NAMALWA (cell line): ENCODE results near the gene GAN.
"Not testable (repeated sequence)": the region's sequence is repeated elsewhere in the genome, so short reads cannot be mapped to it uniquely, and the experiment has no call there.

ENCODE experiments used
- DNase-seq: peaks from one replicate; pipeline ENCODE4 v3.0.0-alpha.2; 2015; ENCODE audit warnings: low spot score

Gene GAN

DNA sequence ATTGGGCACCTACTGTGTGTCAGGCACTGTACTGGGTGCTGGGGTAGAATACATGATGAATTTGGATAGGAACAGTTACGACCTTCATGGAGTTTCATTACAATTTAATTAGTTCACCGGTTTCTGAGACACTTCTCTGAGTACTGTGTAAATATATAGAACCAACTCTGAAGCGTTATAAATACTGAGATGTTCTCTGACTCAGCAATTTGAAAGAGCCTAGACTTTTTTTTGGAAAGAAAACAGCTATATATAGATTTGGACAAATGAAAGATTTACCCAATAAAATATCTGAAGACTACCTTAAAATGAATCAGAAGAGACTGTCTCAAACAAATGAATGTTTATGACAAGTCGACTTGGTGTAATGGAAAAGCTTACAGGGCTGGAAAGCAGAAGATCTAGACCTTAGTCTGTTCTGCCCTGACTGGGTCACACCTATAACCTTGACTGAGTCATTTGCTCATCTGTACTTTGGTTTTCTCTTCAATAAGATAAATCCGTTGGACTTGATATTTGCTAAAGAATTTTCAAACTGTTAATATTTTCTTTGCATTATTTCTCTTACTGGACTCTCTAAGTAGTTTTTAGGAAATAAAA lies 4.6 kb upstream of the GAN start:
- DNase-seq, result no peak

DNA sequence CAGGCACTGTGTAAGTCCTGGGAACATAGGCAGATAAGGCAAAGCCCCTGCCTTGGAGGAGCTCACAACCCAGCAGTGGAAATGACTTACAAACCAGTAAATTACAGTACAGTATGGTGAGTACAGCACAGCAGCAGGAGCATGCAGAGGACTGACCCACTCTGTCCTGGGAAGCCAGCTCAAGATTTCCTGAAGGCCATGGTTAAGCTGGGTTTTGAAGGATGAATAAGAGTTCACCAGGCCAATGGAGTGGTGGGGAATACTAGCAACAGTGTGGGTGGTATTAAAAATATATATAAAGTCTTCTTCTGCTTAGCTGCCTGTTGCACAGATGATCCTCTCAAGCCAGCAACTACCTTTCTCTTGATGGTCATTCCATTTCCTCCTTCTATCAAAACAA lies 3.0 kb upstream of the GAN start:
- no peak for DNase-seq

GRCh38 chr16:81313701-81314602 lies 810 bp upstream of the GAN start:
- DNase-seq, result no peak

DNA sequence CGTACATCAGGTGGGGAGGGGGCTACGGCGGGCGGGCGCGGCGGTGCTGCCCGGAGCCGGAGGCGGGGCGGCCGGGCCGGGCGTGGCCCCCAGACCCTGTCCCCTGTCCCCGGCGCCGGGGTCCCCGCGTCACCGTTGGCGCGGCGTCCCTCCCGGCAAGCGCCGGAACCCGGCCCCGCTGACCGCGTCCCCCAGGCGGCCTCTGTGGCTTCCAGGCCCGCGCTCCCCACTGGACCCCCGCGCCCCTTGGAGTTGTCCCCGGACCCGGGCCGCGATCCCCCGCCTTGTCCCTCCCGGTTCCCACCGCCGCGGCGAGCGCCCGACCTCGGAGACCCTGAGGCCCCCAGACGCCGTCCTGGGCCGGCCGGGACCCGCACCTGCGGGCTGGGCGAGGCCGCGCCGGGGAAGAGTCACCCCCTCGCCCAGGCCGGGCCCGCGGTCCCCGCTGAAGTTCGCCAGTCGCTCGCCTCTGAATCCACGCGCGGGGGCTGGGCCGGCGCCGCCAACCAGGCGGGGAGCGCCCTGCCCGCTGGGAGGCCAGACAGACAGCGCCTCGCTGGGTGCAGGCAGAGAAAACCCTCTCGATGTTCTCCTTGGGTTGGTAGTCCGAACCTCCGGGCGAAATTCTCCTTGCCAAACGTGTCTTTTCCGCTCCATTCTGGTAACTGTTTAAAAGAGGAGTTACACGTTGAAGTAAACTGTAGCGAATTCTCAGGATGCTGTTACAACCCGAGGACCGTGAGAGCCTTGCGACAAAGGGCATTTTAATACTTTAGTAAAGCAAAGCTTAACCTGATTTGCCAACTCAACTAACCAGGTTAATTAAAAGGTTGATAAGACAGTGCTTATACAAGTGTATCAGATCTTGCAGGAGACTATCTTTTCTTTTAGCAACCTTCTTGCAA lies 761 bp downstream of the GAN start:
- DNase-seq, result peak; percentile 64

- no peak for DNase-seq
Observed at GRCh38 chr16:81316176-81316496, 1.4 kb downstream of the GAN start.

DNA sequence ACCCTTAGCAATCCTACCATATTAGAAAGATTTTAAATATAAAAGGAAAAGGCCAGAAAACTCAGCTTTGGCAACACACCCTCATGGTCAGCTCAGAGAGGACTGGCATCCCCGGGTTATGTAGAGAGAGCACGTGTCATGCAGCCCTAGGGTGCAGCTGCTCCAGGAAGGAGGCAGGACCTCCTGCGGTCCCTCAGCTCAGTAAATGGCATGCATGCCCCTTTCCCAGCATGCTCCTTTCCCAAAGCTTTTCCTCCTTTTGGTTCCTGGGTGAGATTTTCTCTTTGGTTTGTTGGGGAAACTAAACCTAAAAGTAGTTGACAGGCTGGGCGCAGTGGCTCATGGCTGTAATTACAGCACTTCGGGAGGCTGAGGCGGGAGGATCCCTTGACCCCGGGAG lies 3.9 kb downstream of the GAN start:
- no peak for DNase-seq

DNA sequence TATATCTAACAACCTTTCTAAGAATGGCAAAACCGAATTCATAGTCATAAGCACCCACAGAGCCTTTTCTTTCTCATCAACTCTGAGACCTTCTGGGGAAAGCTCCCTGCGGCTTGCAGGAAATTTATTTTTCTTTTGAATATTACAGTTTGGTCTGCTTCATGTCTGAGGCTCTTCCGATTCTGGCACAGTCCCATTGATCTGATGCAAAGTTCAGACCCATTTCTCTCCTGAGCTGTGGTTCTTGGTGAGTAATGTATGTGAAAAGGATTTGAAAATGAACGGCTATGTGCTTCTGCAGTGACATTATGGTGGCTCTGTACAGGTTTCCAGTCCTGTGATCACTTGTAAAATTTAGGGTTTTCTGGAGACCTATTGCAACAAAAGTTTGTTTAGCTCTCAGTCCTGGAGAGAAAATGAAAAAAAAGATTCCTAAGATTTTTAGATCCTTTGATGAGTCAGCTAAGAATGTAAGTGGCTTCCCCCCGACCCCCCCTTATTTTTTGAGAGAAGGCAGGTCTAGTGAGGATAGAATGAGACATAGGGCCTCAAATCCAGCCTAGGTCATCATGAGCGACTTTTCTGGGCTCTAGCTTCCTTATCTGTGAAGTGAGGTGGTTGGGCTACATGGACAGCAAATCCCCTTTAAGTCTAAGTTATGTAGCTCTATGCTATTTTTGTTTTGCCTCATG lies 4.6 kb downstream of the GAN start:
- no peak for DNase-seq

- no peak for DNase-seq
Observed at GRCh38 chr16:81321039-81321438, 6.3 kb downstream of the GAN start.

- DNase-seq, result no peak
Observed at GRCh38 chr16:81321536-81321935, 6.8 kb downstream of the GAN start.

DNA sequence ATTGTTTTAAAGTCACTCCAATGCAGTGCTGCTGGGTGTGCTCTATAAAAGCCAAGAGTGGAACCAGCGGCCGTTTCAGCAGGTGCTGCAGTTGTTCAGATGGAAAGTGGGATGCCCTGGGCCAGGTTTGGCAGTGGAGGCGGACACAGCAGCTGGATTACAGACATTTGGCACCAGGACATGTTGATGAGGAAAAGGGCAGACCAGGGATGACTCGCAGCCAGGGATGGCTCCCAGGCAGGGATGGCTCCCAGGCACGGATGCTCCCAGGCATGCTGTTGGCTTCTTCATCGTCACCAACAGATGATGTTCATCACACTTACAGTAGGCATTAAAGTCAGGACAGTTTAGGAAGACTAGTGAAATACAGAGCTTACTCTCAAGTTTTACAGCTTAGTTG lies 10.0 kb downstream of the GAN start:
- DNase-seq, result no peak

GRCh38 chr16:81327011-81327410 lies 12.2 kb downstream of the GAN start:
- DNase-seq, result no peak

- no peak for DNase-seq
Observed at GRCh38 chr16:81327447-81328196, 12.9 kb downstream of the GAN start.

- DNase-seq, result no peak
Observed at GRCh38 chr16:81329947-81330346, 15.2 kb downstream of the GAN start.

DNA sequence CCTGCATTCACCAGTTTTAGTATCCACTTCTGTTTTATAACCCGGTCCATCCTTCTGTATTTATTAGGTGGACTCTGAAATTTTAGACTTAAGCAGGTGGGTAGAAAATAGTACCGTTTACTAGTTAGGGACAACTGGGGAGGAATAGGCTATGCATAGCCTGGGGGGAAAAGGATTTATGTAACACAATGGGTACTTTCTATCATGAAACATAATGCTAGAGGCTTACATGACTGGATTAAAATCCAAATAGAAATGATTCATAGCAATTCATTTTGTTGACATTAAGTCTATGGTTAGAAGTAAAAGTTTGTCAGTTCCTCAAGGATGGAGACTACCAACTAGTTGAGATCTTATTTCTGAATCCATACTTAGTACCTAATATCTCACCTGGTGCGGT lies 18.6 kb downstream of the GAN start:
- DNase-seq, result no peak

DNA sequence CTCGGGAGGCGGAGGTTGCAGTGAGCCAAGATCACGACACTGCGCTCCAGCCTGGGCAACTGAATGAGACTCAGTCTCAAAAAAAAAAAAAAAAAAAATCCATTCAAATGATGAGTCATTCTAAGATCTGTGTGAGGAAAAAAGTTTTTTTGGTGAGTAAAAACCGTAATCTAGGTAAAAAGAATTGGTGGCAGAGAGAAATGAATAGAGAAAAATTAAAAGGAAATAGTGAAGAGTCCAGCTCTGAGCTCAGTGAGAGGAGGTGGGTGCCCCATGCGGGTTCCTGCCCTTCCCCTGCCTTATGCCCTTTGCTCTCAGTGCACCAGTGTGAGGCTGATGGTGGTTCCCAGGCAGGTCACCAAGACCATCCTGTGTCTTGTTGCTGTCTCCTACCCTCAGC lies 20.9 kb downstream of the GAN start:
- DNase-seq, result no peak

DNA sequence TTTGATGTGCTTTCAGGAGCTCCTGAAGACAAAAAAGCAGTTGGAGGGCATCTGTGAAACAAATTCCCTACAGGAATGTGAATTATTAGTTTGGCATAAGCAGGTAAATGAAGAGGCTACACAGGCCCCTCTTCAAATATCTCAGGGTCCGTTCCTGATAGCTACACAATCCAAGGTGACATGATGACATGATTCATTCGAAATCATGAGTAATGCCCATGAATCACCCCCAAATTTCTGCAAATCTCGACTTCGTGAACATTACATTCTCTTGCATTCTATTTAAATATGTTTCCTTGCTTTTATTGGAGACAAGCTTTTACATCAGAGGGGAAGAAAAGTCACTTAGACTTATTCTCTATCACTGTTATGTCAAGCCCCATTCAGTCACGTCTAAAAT lies 22.3 kb downstream of the GAN start:
- DNase-seq, result no peak

DNA sequence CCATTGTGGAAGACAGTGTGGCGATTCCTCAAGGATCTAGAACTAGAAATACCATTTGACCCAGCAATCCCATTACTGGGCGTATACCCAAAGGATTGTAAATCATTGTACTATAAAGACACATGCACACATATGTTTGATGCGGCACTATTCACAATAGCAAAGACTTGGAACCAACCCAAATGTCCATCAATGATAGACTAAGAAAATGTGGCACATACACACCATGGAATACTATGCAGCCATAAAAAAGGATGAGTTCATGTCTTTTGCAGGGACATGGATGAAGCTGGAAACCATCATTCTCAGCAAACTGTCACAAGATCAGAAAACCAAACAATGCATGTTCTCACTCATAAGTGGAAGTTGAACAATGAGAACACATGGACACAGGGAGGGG lies 30.4 kb downstream of the GAN start:
- not testable (repeated sequence) for DNase-seq

- no peak for DNase-seq
Observed at GRCh38 chr16:81347425-81347824, 32.7 kb downstream of the GAN start.

DNA sequence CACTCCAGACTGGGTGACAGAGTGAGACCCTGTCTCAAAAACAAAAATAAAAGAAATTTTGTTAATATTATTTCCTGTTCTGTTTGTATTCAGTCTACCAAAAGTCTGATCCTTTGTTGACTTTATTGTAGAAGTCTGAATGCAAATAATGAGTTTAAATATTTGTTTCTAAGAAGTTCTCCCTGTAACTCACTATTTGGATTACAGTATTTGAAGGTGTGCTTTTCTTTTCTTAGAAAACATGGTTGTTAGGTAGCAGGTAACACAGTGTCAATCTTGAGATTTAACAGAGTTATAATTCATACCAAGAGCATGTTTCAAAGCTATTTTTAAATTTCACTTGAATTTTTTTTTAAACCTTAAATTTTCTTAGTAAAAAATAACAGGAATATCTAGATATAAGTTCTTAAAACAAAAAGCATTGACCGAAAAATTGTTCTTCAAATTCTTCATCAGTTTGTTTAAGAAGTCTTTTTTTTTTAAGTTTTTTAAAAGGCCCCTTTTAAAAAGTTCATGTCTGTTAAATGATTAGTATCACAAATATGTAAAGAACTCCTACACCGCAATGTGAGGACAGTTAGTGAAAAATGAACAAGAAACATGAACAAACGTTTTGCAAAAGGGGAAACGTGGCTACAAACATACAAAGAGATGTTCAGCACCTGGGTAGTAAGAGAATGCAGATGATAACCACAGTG lies 35.0 kb downstream of the GAN start:
- no peak for DNase-seq

- DNase-seq, result peak; percentile 11
Observed at GRCh38 chr16:81350306-81350615, 35.5 kb downstream of the GAN start.

GRCh38 chr16:81353895-81354294 lies 39.1 kb downstream of the GAN start:
- DNase-seq, result no peak
